ENCODE data around the gene SEZ6.
A peak's percentile ranks its signal among the peaks of the same experiment; 100 is the strongest.

SEZ6 gene

DNA sequence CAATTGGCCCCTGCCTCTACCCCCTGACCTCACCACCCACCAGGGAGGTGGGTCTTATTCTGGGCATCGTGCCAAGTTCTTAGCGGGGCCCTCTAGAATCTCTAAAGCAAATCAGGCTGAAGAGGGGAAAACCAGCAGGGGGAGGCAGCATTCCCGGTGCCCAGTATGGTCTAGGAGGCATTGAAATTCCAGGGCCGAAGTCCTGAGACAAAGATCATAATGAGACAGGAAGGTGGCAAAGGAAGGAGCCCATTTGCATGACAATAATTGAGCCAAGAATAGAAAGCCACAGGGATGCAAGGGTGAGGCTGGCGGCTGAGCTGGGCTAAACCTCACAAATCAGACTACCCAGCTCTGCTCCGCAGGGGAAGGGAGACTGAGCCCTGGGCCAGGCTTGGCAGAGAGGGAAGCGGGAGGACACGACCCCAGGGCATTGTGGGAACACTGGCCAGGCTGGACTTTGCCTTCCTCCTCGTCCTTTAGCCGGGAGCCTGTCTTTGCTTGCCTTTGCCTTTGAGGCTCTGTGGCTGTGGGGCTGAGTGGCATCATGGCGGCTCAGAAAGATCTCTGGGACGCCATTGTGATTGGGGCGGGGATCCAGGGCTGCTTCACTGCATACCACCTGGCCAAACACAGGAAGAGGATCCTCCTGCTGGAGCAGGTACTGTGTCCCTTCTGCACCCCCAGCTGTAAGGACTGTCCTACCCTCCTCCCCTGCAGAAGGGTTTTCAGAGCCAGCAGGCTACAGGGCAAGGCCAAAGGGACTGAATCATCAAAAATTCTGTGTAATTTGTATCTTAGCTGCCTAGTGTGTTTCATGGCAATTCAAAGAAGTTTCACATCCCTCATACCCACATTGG lies 37.1 kb upstream of the SEZ6 start, which contains the start of gene PIPOX (continued):
- TF ChIP-seq, protein P1, sequence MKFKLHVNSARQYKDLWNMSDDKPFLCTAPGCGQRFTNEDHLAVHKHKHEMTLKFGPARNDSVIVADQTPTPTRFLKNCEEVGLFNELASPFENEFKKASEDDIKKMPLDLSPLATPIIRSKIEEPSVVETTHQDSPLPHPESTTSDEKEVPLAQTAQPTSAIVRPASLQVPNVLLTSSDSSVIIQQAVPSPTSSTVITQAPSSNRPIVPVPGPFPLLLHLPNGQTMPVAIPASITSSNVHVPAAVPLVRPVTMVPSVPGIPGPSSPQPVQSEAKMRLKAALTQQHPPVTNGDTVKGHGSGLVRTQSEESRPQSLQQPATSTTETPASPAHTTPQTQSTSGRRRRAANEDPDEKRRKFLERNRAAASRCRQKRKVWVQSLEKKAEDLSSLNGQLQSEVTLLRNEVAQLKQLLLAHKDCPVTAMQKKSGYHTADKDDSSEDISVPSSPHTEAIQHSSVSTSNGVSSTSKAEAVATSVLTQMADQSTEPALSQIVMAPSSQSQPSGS (tag by site-specific recombination; IDR thresholded peaks at IDR 0.05; ENCODE audit: low read depth), result peak; percentile 30; the same call in 1 of the 2 replicates
- TF ChIP-seq ZNF707 (tag by site-specific recombination; IDR thresholded peaks at IDR 0.05) (no peak), GLIS2 (tag by site-specific recombination; IDR thresholded peaks at IDR 0.05) (peak; percentile 83), ZNF670 (tag by site-specific recombination; IDR thresholded peaks at IDR 0.05; ENCODE audit: low read depth) (no peak), ZFP69B (tag by site-specific recombination; IDR thresholded peaks at IDR 0.05) (0 out of 2 replicates have a peak, but pooled peaks have one; percentile 34), WT1 (tag by site-specific recombination; IDR thresholded peaks at IDR 0.05) (no peak), SCRT1 (tag by site-specific recombination; IDR thresholded peaks at IDR 0.05; ENCODE audit: borderline replicate concordance) (no peak), ZNF24 (tag by site-specific recombination; IDR thresholded peaks at IDR 0.05) (peak; percentile 11), IKZF3 (tag by site-specific recombination; IDR thresholded peaks at IDR 0.05) (peak; percentile 89), YY2 (tag by site-specific recombination; IDR thresholded peaks at IDR 0.05) (peak; percentile 55), ZNF76 (tag by site-specific recombination; IDR thresholded peaks at IDR 0.05; ENCODE audit: borderline replicate concordance, low read depth) (0 out of 2 replicates have a peak, but pooled peaks have one; percentile 18), ZNF585B (tag by site-specific recombination; IDR thresholded peaks at IDR 0.05) (no peak), ZNF571 (tag by site-specific recombination; IDR thresholded peaks at IDR 0.05) (peak; percentile 94), ZBTB1 (tag by site-specific recombination; IDR thresholded peaks at IDR 0.05) (no peak), FEZF1 (tag by site-specific recombination; IDR thresholded peaks at IDR 0.05) (0 out of 2 replicates have a peak, but pooled peaks have one; percentile 30), TCF7L2 (IDR thresholded peaks at IDR 0.05; ENCODE audit: borderline replicate concordance, low read depth, low read length) (no peak), ZEB2 (tag by site-specific recombination; IDR thresholded peaks at IDR 0.05) (0 out of 2 replicates have a peak, but pooled peaks have one; percentile 40), ZNF416 (tag by site-specific recombination; IDR thresholded peaks at IDR 0.05) (no peak), ZNF366 (tag by site-specific recombination; conservative IDR thresholded peaks at IDR 0.05) (peak; percentile 65), ZNF529 (tag by site-specific recombination; IDR thresholded peaks at IDR 0.05; ENCODE audit: insufficient replicate concordance) (peak; percentile 13), ZFP41 (tag by site-specific recombination; IDR thresholded peaks at IDR 0.05; ENCODE audit: borderline replicate concordance) (no peak), HOXC10 (CRISPR knock-in tag; IDR thresholded peaks at IDR 0.05) (no peak), ZNF785 (tag by site-specific recombination; IDR thresholded peaks at IDR 0.05) (no peak), GLIS1 (tag by site-specific recombination; IDR thresholded peaks at IDR 0.05) (peak; percentile 82), ZNF37A (tag by site-specific recombination; IDR thresholded peaks at IDR 0.05) (peak; percentile 79), ZNF664 (tag by site-specific recombination; IDR thresholded peaks at IDR 0.05) (no peak), ZBTB8A (tag by site-specific recombination; IDR thresholded peaks at IDR 0.05) (peak; percentile 92)
- TF ChIP-seq, protein P2, sequence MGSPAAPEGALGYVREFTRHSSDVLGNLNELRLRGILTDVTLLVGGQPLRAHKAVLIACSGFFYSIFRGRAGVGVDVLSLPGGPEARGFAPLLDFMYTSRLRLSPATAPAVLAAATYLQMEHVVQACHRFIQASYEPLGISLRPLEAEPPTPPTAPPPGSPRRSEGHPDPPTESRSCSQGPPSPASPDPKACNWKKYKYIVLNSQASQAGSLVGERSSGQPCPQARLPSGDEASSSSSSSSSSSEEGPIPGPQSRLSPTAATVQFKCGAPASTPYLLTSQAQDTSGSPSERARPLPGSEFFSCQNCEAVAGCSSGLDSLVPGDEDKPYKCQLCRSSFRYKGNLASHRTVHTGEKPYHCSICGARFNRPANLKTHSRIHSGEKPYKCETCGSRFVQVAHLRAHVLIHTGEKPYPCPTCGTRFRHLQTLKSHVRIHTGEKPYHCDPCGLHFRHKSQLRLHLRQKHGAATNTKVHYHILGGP (tag by site-specific recombination; IDR thresholded peaks at IDR 0.05), result peak; percentile 71
- TF ChIP-seq, protein P3, sequence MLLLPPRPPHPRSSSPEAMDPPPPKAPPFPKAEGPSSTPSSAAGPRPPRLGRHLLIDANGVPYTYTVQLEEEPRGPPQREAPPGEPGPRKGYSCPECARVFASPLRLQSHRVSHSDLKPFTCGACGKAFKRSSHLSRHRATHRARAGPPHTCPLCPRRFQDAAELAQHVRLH (tag by site-specific recombination; IDR thresholded peaks at IDR 0.05), result 0 out of 2 replicates have a peak, but pooled peaks have one; percentile 18
- TF ChIP-seq, protein P4, sequence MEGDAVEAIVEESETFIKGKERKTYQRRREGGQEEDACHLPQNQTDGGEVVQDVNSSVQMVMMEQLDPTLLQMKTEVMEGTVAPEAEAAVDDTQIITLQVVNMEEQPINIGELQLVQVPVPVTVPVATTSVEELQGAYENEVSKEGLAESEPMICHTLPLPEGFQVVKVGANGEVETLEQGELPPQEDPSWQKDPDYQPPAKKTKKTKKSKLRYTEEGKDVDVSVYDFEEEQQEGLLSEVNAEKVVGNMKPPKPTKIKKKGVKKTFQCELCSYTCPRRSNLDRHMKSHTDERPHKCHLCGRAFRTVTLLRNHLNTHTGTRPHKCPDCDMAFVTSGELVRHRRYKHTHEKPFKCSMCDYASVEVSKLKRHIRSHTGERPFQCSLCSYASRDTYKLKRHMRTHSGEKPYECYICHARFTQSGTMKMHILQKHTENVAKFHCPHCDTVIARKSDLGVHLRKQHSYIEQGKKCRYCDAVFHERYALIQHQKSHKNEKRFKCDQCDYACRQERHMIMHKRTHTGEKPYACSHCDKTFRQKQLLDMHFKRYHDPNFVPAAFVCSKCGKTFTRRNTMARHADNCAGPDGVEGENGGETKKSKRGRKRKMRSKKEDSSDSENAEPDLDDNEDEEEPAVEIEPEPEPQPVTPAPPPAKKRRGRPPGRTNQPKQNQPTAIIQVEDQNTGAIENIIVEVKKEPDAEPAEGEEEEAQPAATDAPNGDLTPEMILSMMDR (tag by site-specific recombination; IDR thresholded peaks at IDR 0.05), result peak; percentile 38
- TF ChIP-seq, protein P5, sequence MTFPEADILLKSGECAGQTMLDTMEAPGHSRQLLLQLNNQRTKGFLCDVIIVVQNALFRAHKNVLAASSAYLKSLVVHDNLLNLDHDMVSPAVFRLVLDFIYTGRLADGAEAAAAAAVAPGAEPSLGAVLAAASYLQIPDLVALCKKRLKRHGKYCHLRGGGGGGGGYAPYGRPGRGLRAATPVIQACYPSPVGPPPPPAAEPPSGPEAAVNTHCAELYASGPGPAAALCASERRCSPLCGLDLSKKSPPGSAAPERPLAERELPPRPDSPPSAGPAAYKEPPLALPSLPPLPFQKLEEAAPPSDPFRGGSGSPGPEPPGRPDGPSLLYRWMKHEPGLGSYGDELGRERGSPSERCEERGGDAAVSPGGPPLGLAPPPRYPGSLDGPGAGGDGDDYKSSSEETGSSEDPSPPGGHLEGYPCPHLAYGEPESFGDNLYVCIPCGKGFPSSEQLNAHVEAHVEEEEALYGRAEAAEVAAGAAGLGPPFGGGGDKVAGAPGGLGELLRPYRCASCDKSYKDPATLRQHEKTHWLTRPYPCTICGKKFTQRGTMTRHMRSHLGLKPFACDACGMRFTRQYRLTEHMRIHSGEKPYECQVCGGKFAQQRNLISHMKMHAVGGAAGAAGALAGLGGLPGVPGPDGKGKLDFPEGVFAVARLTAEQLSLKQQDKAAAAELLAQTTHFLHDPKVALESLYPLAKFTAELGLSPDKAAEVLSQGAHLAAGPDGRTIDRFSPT (tag by site-specific recombination; IDR thresholded peaks at IDR 0.05), result peak; percentile 41; the same call in 1 of the 2 replicates
- TF ChIP-seq, protein P6, sequence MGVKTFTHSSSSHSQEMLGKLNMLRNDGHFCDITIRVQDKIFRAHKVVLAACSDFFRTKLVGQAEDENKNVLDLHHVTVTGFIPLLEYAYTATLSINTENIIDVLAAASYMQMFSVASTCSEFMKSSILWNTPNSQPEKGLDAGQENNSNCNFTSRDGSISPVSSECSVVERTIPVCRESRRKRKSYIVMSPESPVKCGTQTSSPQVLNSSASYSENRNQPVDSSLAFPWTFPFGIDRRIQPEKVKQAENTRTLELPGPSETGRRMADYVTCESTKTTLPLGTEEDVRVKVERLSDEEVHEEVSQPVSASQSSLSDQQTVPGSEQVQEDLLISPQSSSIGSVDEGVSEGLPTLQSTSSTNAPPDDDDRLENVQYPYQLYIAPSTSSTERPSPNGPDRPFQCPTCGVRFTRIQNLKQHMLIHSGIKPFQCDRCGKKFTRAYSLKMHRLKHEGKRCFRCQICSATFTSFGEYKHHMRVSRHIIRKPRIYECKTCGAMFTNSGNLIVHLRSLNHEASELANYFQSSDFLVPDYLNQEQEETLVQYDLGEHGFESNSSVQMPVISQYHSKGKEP (tag by site-specific recombination; IDR thresholded peaks at IDR 0.05), result peak; percentile 87
